Activated naive CD4-positive, alpha-beta T cell treated with Interleukin-2 at 50 U/mL for 16 hours (primary cell): ENCODE results near the gene FTSJ1.

ENCODE experiments used
- DNase-seq: peaks from one replicate; pipeline ENCODE4 v3.0.0-alpha.2; 2020

The FTSJ1 gene

GRCh38 chrX:48471504-48471903 lies 4.5 kb upstream of the FTSJ1 start:
- no peak for DNase-seq

- DNase-seq: no peak
Observed at GRCh38 chrX:48472225-48472624, 3.8 kb upstream of the FTSJ1 start.

- DNase-seq: no peak
Observed at GRCh38 chrX:48472851-48473703, 2.9 kb upstream of the FTSJ1 start.

- DNase-seq: no peak
Observed at GRCh38 chrX:48473704-48473990, 2.4 kb upstream of the FTSJ1 start.

- DNase-seq: no peak
Observed at GRCh38 chrX:48474127-48474526, 1.9 kb upstream of the FTSJ1 start.

- no peak for DNase-seq
Observed at GRCh38 chrX:48474581-48474980, 1.4 kb upstream of the FTSJ1 start.

GRCh38 chrX:48475296-48475695 lies 703 bp upstream of the FTSJ1 start:
- DNase-seq: no peak

GRCh38 chrX:48476919-48477318 lies 920 bp downstream of the FTSJ1 start:
- DNase-seq: no peak

- DNase-seq: no peak
Observed at GRCh38 chrX:48477960-48478755, 2.2 kb downstream of the FTSJ1 start.

- DNase-seq: no peak
Observed at GRCh38 chrX:48478806-48479205, 2.8 kb downstream of the FTSJ1 start.

GRCh38 chrX:48480142-48480541 lies 4.1 kb downstream of the FTSJ1 start:
- no peak for DNase-seq

- no peak for DNase-seq
Observed at GRCh38 chrX:48480583-48480982, 4.6 kb downstream of the FTSJ1 start.

GRCh38 chrX:48482526-48482925 lies 6.5 kb downstream of the FTSJ1 start:
- no peak for DNase-seq

- no peak for DNase-seq
Observed at GRCh38 chrX:48487362-48487798, 11.4 kb downstream of the FTSJ1 start.

- DNase-seq: no peak
Observed at GRCh38 chrX:48488034-48488433, 12.0 kb downstream of the FTSJ1 start.

- no peak for DNase-seq
Observed at GRCh38 chrX:48489296-48489695, 13.3 kb downstream of the FTSJ1 start.

GRCh38 chrX:48489892-48490291 lies 13.9 kb downstream of the FTSJ1 start:
- DNase-seq: no peak

- DNase-seq: no peak
Observed at GRCh38 chrX:48490661-48491060, 14.7 kb downstream of the FTSJ1 start.

- DNase-seq: no peak
Observed at GRCh38 chrX:48491809-48492208, 15.8 kb downstream of the FTSJ1 start.

- DNase-seq: no peak
Observed at GRCh38 chrX:48492293-48492910, 16.4 kb downstream of the FTSJ1 start.

GRCh38 chrX:48493890-48494364 lies 17.9 kb downstream of the FTSJ1 start:
- no peak for DNase-seq

GRCh38 chrX:48496660-48497059 lies 20.7 kb downstream of the FTSJ1 start:
- no peak for DNase-seq

- no peak for DNase-seq
Observed at GRCh38 chrX:48497871-48498270, 21.9 kb downstream of the FTSJ1 start.

GRCh38 chrX:48498374-48498809 lies 22.4 kb downstream of the FTSJ1 start:
- no peak for DNase-seq
